Breast epithelium (tissue), 4 donors: ENCODE measurements around the gene BPIFB3. TPM values are rescaled to one million over a fixed set of nuclear protein-coding genes. Genes with fewer than 3 reads are reported as not detected.

ENCODE experiments used
- DNase-seq, 2 donors: peaks; one replicate each; pipeline ENCODE4 v3.0.0-alpha.2; 2019; ENCODE audit warnings: low spot score in 2 of 2
- H3K27ac ChIP-seq, 2 donors: fragments of 200-600 bp; sonication (generic) in 1 of 2; one replicate each; pipeline ENCODE4 v1.5.1; 2016 to 2019; ENCODE audit warnings: mild to moderate bottlenecking in 1 of 2
- H3K27me3 ChIP-seq, 2 donors: fragments of 200-600 bp; sonication (generic) in 1 of 2; one replicate each; pipeline versions ENCODE4 v1.5.1 to v1.6.0; 2017 to 2019; ENCODE audit warnings: control low read depth in 1 of 2, mild to moderate bottlenecking in 1 of 2
- H3K36me3 ChIP-seq: fragments of 200-600 bp; one replicate; pipeline ENCODE4 v1.5.1; 2019
- H3K4me1 ChIP-seq, 2 donors: fragments of 200-600 bp; sonication (generic); one replicate each; pipeline ENCODE4 v1.5.1; 2016 to 2019; ENCODE audit warnings: control low read depth in 1 of 2
- H3K4me3 ChIP-seq, 3 donors: fragments of 200-600 bp; sonication (generic); 1 replicate in 2 of 3; 2 replicates in 1 of 3; pipeline ENCODE4 v1.5.1; 2016 to 2019; ENCODE audit warnings: mild to moderate bottlenecking in 3 of 3, moderate library complexity in 2 of 3
- H3K9me3 ChIP-seq, 2 donors: fragments of 200-600 bp; sonication (generic) in 1 of 2; one replicate each; pipeline ENCODE4 v1.5.1; 2016 to 2019; ENCODE audit warnings: control low read depth in 1 of 2
- POLR2A ChIP-seq: fragments of 450-650 bp; IDR thresholded peaks from one replicate; pipeline ENCODE4 v1.6.1; 2016; ENCODE audit warnings: antibody characterized with exemption, mild to moderate bottlenecking, moderate library complexity
- POLR2AphosphoS5 ChIP-seq, 3 donors: sonication (generic); formaldehyde crosslinking; IDR thresholded peaks; one replicate each; pipeline ENCODE4 v1.6.1; 2017; ENCODE audit warnings: antibody characterized with exemption in 3 of 3
- intact Hi-C: fragments of 100-400 bp; cut with DNase I; formaldehyde crosslinking; loops from one replicate; pipeline ENCODE4 v1.15.1; 2023; ENCODE audit warnings: low total_unique reads
- total RNA-seq, 3 donors: library from RNA; depleted of rRNA; stranded (reverse); fragments of >200 nt; gene quantifications; one replicate each; pipeline ENCODE4 v1.1.0, GENCODE V29; 2016
- TF ChIP-seq, protein P1 (sequence below), 3 donors: fragments of 450-650 bp; IDR thresholded peaks; one replicate each; pipeline ENCODE4 v1.5.1; 2016 to 2017; ENCODE audit warnings: antibody characterized with exemption in 3 of 3, mild to moderate bottlenecking in 3 of 3, moderate library complexity in 3 of 3

The BPIFB3 gene
- total RNA-seq, 3 donors from 2014 or later, result not detected

- Histone ChIP-seq H3K4me1 (no peaks in the 10 kb centered on the region), H3K36me3 (no peaks in the 10 kb centered on the region), H3K27me3 (peaks cover 0 to 6% of the 10 kb centered on the region in 2 donors), H3K9me3 (peaks cover 0 to under 1% of the 10 kb centered on the region in 2 donors), H3K4me3 (no peak overlapping the region), H3K27ac (no peak overlapping the region)
- no peak for TF ChIP-seq POLR2AphosphoS5 (IDR thresholded peaks at IDR 0.05)
- TF ChIP-seq POLR2A, result no peak
- TF ChIP-seq, protein P1, sequence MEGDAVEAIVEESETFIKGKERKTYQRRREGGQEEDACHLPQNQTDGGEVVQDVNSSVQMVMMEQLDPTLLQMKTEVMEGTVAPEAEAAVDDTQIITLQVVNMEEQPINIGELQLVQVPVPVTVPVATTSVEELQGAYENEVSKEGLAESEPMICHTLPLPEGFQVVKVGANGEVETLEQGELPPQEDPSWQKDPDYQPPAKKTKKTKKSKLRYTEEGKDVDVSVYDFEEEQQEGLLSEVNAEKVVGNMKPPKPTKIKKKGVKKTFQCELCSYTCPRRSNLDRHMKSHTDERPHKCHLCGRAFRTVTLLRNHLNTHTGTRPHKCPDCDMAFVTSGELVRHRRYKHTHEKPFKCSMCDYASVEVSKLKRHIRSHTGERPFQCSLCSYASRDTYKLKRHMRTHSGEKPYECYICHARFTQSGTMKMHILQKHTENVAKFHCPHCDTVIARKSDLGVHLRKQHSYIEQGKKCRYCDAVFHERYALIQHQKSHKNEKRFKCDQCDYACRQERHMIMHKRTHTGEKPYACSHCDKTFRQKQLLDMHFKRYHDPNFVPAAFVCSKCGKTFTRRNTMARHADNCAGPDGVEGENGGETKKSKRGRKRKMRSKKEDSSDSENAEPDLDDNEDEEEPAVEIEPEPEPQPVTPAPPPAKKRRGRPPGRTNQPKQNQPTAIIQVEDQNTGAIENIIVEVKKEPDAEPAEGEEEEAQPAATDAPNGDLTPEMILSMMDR (IDR thresholded peaks at IDR 0.05), result no peak
- intact Hi-C loops, result no loop called here
- DNase-seq, result no peak
Observed at GRCh38 chr20:33051333-33051732, 2.4 kb upstream of the BPIFB3 start.

GRCh38 chr20:33054381-33054780 is 678 bp downstream of the BPIFB3 start:
- H3K27me3 ChIP-seq, result peaks cover 0 to 6% of the 10 kb centered on the region in 2 donors

GRCh38 chr20:33054791-33055190 is 1.1 kb downstream of the BPIFB3 start:
- Histone ChIP-seq H3K27ac (no peak overlapping the region), H3K27me3 (peaks cover 0 to 6% of the 10 kb centered on the region in 2 donors), H3K9me3 (no peaks in the 10 kb centered on the region), H3K4me1 (no peaks in the 10 kb centered on the region), H3K36me3 (no peaks in the 10 kb centered on the region), H3K4me3 (no peak overlapping the region)
- TF ChIP-seq, protein P1 (IDR thresholded peaks at IDR 0.05), result no peak
- TF ChIP-seq POLR2A (no peak), POLR2AphosphoS5 (IDR thresholded peaks at IDR 0.05) (no peak)
- intact Hi-C loops, result loop anchor here (5.0 kb wide), 1 partner anchor 1012 kb away; no protein-coding TSS in a partner anchor
- no peak for DNase-seq

More at GRCh38 chr20:33054381-33054780, 678 bp downstream of the BPIFB3 start:
- no peaks in the 10 kb centered on the region for H3K4me1 ChIP-seq
- no peaks in the 10 kb centered on the region for H3K9me3 ChIP-seq
- H3K27ac ChIP-seq, result no peak overlapping the region
- DNase-seq, result no peak
- H3K36me3 ChIP-seq, result no peaks in the 10 kb centered on the region
- TF ChIP-seq POLR2A, result no peak
- no peak for TF ChIP-seq POLR2AphosphoS5 (IDR thresholded peaks at IDR 0.05)
- TF ChIP-seq, protein P1 (IDR thresholded peaks at IDR 0.05), result no peak
- intact Hi-C loops, result no loop called here
- H3K4me3 ChIP-seq, result no peak overlapping the region

GRCh38 chr20:33059136-33059535 is 5.4 kb downstream of the BPIFB3 start:
- TF ChIP-seq POLR2A (no peak), POLR2AphosphoS5 (IDR thresholded peaks at IDR 0.05) (no peak)
- TF ChIP-seq, protein P1 (IDR thresholded peaks at IDR 0.05), result no peak
- intact Hi-C loops, result loop anchor here (5.0 kb wide), 1 partner anchor 1017 kb away; no protein-coding TSS in a partner anchor
- Histone ChIP-seq H3K4me1 (no peaks in the 10 kb centered on the region), H3K27ac (no peak overlapping the region), H3K9me3 (no peaks in the 10 kb centered on the region), H3K27me3 (no peaks in the 10 kb centered on the region), H3K36me3 (no peaks in the 10 kb centered on the region), H3K4me3 (no peak overlapping the region)
- DNase-seq, result no peak

- Histone ChIP-seq H3K4me3 (no peak overlapping the region), H3K4me1 (no peaks in the 10 kb centered on the region), H3K9me3 (no peaks in the 10 kb centered on the region), H3K27me3 (no peaks in the 10 kb centered on the region), H3K27ac (no peak overlapping the region), H3K36me3 (no peaks in the 10 kb centered on the region)
- no peak for TF ChIP-seq POLR2A
- TF ChIP-seq, protein P1 (IDR thresholded peaks at IDR 0.05), result no peak
- no peak for DNase-seq
- intact Hi-C loops, result loop anchor here (5.0 kb wide), 1 partner anchor 1018 kb away; no protein-coding TSS in a partner anchor
Observed at GRCh38 chr20:33059741-33060390, 6.2 kb downstream of the BPIFB3 start.
